ENCODE results near the gene SIL1.
"Not testable (repeated sequence)": the region's sequence is repeated elsewhere in the genome, so short reads cannot be mapped to it uniquely, and the experiment has no call there.

SIL1 gene

GRCh38 chr5:139104577-139105276 lies 93.4 kb downstream of the SIL1 start:
- DNase-seq, result no peak

GRCh38 chr5:139103762-139104161 lies 94.4 kb downstream of the SIL1 start:
- DNase-seq, result no peak

- DNase-seq, result no peak
These were observed 97.3 kb downstream of the SIL1 start for GRCh38 chr5:139100825-139101224.

- DNase-seq, result no peak
These were observed 103.7 kb downstream of the SIL1 start for GRCh38 chr5:139094154-139095131.

- DNase-seq, result no peak
These were observed 105.3 kb downstream of the SIL1 start for GRCh38 chr5:139092741-139093343.

- DNase-seq, result no peak
These were observed 106.6 kb downstream of the SIL1 start for GRCh38 chr5:139091439-139092156.

GRCh38 chr5:139090581-139090980 lies 107.6 kb downstream of the SIL1 start:
- DNase-seq, result no peak

GRCh38 chr5:139088024-139088423 lies 110.1 kb downstream of the SIL1 start:
- DNase-seq, result no peak

- DNase-seq, result no peak
These were observed 115.2 kb downstream of the SIL1 start for GRCh38 chr5:139082813-139083498.

- no peak for DNase-seq
These were observed 118.1 kb downstream of the SIL1 start for GRCh38 chr5:139079991-139080610.

GRCh38 chr5:139079225-139079990 lies 118.8 kb downstream of the SIL1 start:
- DNase-seq, result no peak

- no peak for DNase-seq
These were observed 119.8 kb downstream of the SIL1 start for GRCh38 chr5:139078345-139078744.

- DNase-seq, result no peak
These were observed 120.3 kb downstream of the SIL1 start for GRCh38 chr5:139077899-139078298.

GRCh38 chr5:139076111-139076510 lies 122.1 kb downstream of the SIL1 start:
- DNase-seq, result no peak

- no peak for DNase-seq
These were observed 122.8 kb downstream of the SIL1 start for GRCh38 chr5:139075066-139076050.

GRCh38 chr5:139073956-139074355 lies 124.2 kb downstream of the SIL1 start:
- DNase-seq, result not testable (repeated sequence)

GRCh38 chr5:139068494-139069151 lies 129.5 kb downstream of the SIL1 start:
- DNase-seq, result no peak

GRCh38 chr5:139068060-139068459 lies 130.1 kb downstream of the SIL1 start:
- DNase-seq, result no peak

GRCh38 chr5:139065306-139065705 lies 132.9 kb downstream of the SIL1 start:
- no peak for DNase-seq

All from activated naive CD4-positive, alpha-beta T cell treated with Interleukin-2 at 50 U/mL for 16 hours (primary cell).